Small intestine (tissue), 7 donors: ENCODE data around the gene ZNF335. TPM values are rescaled to one million over a fixed set of nuclear protein-coding genes. Genes with fewer than 3 reads are reported as not detected.

Experiments used
- DNase-seq, 2 donors: peaks; one replicate each; pipeline versions ENCODE4 v3.0.0 to v3.0.0-alpha.2; 2013
- FAIRE-seq: peaks from 2 replicates; lab custom pipeline; 2012; peaks lifted over from hg19 to GRCh38; lab: Jason Lieb, UNC
- H3K27ac ChIP-seq, 3 donors: one replicate each; pipeline ENCODE4 v1.5.1; 2013; ENCODE audit warnings: low read length in 2 of 3, mild to moderate bottlenecking in 2 of 3, control low read depth in 1 of 3, inconsistent platforms in 1 of 3, low read depth in 1 of 3, moderate library complexity in 1 of 3
- H3K27me3 ChIP-seq, 3 donors: one replicate each; pipeline ENCODE4 v1.6.1; 2013; ENCODE audit warnings: low read length in 3 of 3, inconsistent platforms in 1 of 3; ENCODE audit not compliant: control insufficient read depth in 3 of 3, insufficient read depth in 3 of 3
- H3K36me3 ChIP-seq, 3 donors: one replicate each; pipeline ENCODE4 v1.6.1; 2013; ENCODE audit warnings: low read length in 3 of 3, inconsistent platforms in 1 of 3, low read depth in 1 of 3, mild to moderate bottlenecking in 1 of 3, moderate library complexity in 1 of 3; ENCODE audit not compliant: control insufficient read depth in 3 of 3, insufficient read depth in 2 of 3
- H3K4me1 ChIP-seq, 3 donors: one replicate each; pipeline ENCODE4 v1.6.1; 2013; ENCODE audit warnings: low read length in 2 of 3, inconsistent platforms in 1 of 3, low read depth in 1 of 3, mild to moderate bottlenecking in 1 of 3, moderate library complexity in 1 of 3; ENCODE audit not compliant: control insufficient read depth in 3 of 3, insufficient read depth in 2 of 3
- H3K4me3 ChIP-seq, 3 donors: one replicate each; pipeline ENCODE4 v1.5.1; 2013; ENCODE audit warnings: low read length in 3 of 3, control low read depth in 1 of 3, inconsistent platforms in 1 of 3, low read depth in 1 of 3, mild to moderate bottlenecking in 1 of 3, moderate library complexity in 1 of 3
- H3K9me3 ChIP-seq, 2 donors: one replicate each; pipeline ENCODE4 v1.6.1; 2013; ENCODE audit warnings: low read depth in 1 of 2, low read length in 1 of 2; ENCODE audit not compliant: control insufficient read depth in 2 of 2, insufficient read depth in 1 of 2
- WGBS, 3 donors: extraction: QIAGEN DNeasy Blood & Tissue Kit; methylation state at CpG; one replicate each; pipeline ENCODE4 v1.1.7; 2013; 5-methylcytosine and 5-hydroxymethylcytosine counted together
- polyA plus RNA-seq, 4 donors: library from polyadenylated mRNA; stranded (reverse) in 3 of 4; unstranded in 1 of 4; fragments of 200-250 nt in 3 of 4; fragments of 120-200 nt in 1 of 4; gene quantifications; one replicate each; pipeline versions ENCODE4 v1.2.1 to v1.2.3, GENCODE V29; 2013
- donor health status: healthy with polysubstance abuse.
- donor health status: control.
- donor health status: control.
- donor health status: Bipolar disorder and iron deficiency.
- donor health status: healthy.

ZNF335 gene
- polyA plus RNA-seq, 4 donors, result 10.7 to 20.8 (median 13.1) TPM

DNA sequence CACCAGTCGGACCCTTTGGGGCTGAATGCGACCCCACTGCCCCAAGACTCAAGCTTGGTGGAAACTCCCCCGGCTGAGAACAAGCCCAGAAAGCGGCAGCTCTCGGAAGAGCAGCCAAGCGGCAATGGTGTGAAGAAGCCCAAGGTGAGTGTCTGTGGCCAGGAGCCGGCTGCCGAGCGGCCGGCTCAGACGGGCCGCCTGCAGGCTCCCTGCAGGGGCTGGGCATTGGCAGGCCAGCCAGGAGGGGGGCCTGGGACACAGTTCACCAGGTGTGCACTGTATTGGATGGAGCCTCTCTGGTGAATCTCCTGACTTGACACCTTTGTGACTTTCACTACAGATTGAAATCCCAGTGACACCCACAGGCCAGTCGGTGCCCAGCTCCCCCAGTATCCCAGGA, 31.5 kb downstream of the ZNF335 start:
- 95 to 97% (median 96%) methylated on average over 13 of the region's 13 CpGs for WGBS, 3 donors
- H3K4me1 ChIP-seq, result no peaks in the 10 kb centered on the region
- H3K27ac ChIP-seq, result no peak overlapping the region
- no peaks in the 10 kb centered on the region for H3K9me3 ChIP-seq
- no peak overlapping the region for H3K4me3 ChIP-seq
- FAIRE-seq (no peak), DNase-seq (no peak)
- H3K36me3 ChIP-seq, result peaks cover 17 to 76% (median 30%) of the 10 kb centered on the region in 3 donors
- no peaks in the 10 kb centered on the region for H3K27me3 ChIP-seq

- FAIRE-seq (no peak), DNase-seq (no peak)
- Histone ChIP-seq H3K4me3 (no peak overlapping the region), H3K9me3 (no peaks in the 10 kb centered on the region), H3K4me1 (no peaks in the 10 kb centered on the region), H3K36me3 (peaks cover 17 to 72% (median 30%) of the 10 kb centered on the region in 3 donors), H3K27me3 (no peaks in the 10 kb centered on the region), H3K27ac (no peak overlapping the region)
- WGBS, 3 donors, result 93 to 97% (median 94%) methylated on average over 3 of the region's 3 CpGs
Observed at GRCh38 chr20:45940053-45940452, 31.9 kb downstream of the ZNF335 start.

- Histone ChIP-seq H3K36me3 (peaks cover 17 to 66% (median 28%) of the 10 kb centered on the region in 3 donors), H3K4me3 (no peak overlapping the region), H3K27me3 (no peaks in the 10 kb centered on the region), H3K4me1 (no peaks in the 10 kb centered on the region), H3K9me3 (no peaks in the 10 kb centered on the region), H3K27ac (no peak overlapping the region)
- DNase-seq (no peak), FAIRE-seq (no peak)
- 93 to 95% (median 94%) methylated on average over 13 of the region's 13 CpGs for WGBS, 3 donors
Observed at GRCh38 chr20:45938727-45939438, 33.1 kb downstream of the ZNF335 start.

DNA sequence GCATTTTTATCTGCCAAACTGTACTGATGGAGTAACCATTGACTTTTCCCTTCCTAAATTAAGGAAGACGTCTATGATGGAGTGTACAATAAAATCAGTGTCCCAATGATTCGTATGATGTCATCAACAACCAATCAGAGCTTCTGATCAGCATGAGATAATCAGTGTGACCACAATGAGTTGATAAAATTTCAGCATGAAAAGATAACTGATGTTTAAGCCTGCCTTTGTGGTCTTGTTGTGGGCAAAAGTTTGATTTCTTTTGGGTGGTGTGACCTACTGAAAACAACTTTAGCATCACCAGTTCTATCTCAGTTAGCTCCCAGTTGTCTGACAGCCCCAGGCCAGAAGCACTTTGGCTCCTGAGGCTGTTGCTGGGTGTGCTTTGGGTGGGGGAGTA, 34.2 kb downstream of the ZNF335 start:
- peaks cover 0 to 8% (median 3%) of the 10 kb centered on the region in 3 donors for H3K4me1 ChIP-seq
- H3K27ac ChIP-seq, result no peak overlapping the region
- H3K27me3 ChIP-seq, result no peaks in the 10 kb centered on the region
- WGBS, 3 donors, result 54 to 74% (median 69%) methylated on average over 2 of the region's 2 CpGs
- no peak for DNase-seq
- H3K36me3 ChIP-seq, result peaks cover 14 to 56% (median 17%) of the 10 kb centered on the region in 3 donors
- no peaks in the 10 kb centered on the region for H3K9me3 ChIP-seq
- FAIRE-seq, result no peak
- no peak overlapping the region for H3K4me3 ChIP-seq

- no peak for DNase-seq
- peaks cover 8 to 41% (median 16%) of the 10 kb centered on the region in 3 donors for H3K36me3 ChIP-seq
- H3K4me1 ChIP-seq, result peaks cover 0 to 12% (median 3%) of the 10 kb centered on the region in 3 donors
- FAIRE-seq, result no peak
- 8 to 13% (median 10%) methylated on average over 21 of the region's 21 CpGs for WGBS, 3 donors
- H3K27me3 ChIP-seq, result no peaks in the 10 kb centered on the region
- H3K4me3 ChIP-seq, result peak overlapping the region; percentile 64 to 98 (median 67)
- H3K9me3 ChIP-seq, result no peaks in the 10 kb centered on the region
- peak overlapping the region; percentile 50 to 94 (median 54) for H3K27ac ChIP-seq
Observed at GRCh38 chr20:45935416-45936046, 36.5 kb downstream of the ZNF335 start.

- H3K9me3 ChIP-seq, result no peaks in the 10 kb centered on the region
- peak within 1 kb of the TSS; percentile 99 to 100 (median 100) for H3K27ac ChIP-seq
- FAIRE-seq (no peak), DNase-seq (peak; percentile 98 to 99)
- H3K4me1 ChIP-seq, result peaks cover 0 to 12% (median 3%) of the 10 kb centered on the region in 3 donors
- peak within 1 kb of the TSS; percentile 89 to 98 (median 91) for H3K4me3 ChIP-seq
- no peaks in the 10 kb centered on the region for H3K27me3 ChIP-seq
- peaks cover 4 to 34% (median 14%) of the 10 kb centered on the region in 3 donors for H3K36me3 ChIP-seq
- 0% methylated on average over 58 to 102 of the region's 102 CpGs for WGBS, 3 donors
Observed at GRCh38 chr20:45934586-45935415, 37.2 kb downstream of the ZNF335 start, which contains the start of gene PCIF1. Gene PCIF1, plus strand, starts transcription at chr20:45934683. Its CDS starts 4,317 bp downstream, at chr20:45939000.

GRCh38 chr20:45934046-45934585, 37.9 kb downstream of the ZNF335 start:
- WGBS, 3 donors, result 0% methylated on average over 27 to 34 of the region's 34 CpGs
- H3K9me3 ChIP-seq, result no peaks in the 10 kb centered on the region
- peak overlapping the region; percentile 89 to 98 (median 91) for H3K4me3 ChIP-seq
- H3K36me3 ChIP-seq, result peaks cover 3 to 27% (median 9%) of the 10 kb centered on the region in 3 donors
- H3K27ac ChIP-seq, result peak overlapping the region; percentile 99 to 100 (median 100)
- no peaks in the 10 kb centered on the region for H3K27me3 ChIP-seq
- peak in 1 of 2 donors; percentile 46 for DNase-seq
- H3K4me1 ChIP-seq, result peaks cover 0 to 12% (median 3%) of the 10 kb centered on the region in 3 donors
- no peak for FAIRE-seq
